GM18508 (cell line): Measurements from ENCODE around the gene ZCCHC17.

Experiments
- ATAC-seq: cut with Tn5 transposase; IDR thresholded peaks from one replicate; pipeline ENCODE4 v1.9.1; 2021; ENCODE audit warnings: moderate number of reproducible peaks; ENCODE audit not compliant: insufficient read depth, unreplicated experiment

ZCCHC17 gene

DNA sequence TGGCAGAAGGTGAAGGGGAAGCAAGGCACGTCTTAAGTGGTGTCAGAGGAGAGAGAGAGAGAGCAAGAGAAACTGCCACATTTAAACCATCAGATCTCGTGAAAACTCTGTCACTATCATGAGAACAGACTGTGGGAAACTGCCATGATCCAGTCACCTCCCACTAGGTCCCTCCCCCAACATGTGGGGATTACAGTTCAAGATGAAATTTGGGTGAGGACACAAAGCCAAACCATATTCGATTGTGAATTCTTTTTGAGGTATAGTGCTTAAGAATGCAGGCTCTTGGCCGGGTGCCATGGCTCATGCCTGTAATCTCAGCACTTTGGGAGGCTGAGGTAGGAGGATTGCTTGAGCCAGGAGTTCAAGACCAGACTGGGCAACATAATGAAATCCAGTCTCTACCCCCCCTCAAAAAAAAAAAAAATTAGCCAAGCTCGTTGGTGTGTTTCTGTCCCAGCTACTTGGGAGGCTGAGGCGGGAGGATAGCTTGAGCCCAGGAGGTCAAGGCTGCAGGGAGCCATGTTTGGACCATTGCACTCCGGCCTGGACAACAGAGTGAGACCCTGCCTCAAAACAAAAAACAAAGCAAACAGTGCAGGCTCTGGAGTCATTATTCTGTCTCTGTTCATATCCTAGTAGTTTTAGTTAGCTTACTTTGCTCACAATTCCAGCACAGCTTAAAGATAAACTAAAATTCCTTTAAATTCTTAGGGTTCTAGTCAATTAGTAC lies 6.0 kb downstream of the ZCCHC17 start:
- ATAC-seq = no peak

DNA sequence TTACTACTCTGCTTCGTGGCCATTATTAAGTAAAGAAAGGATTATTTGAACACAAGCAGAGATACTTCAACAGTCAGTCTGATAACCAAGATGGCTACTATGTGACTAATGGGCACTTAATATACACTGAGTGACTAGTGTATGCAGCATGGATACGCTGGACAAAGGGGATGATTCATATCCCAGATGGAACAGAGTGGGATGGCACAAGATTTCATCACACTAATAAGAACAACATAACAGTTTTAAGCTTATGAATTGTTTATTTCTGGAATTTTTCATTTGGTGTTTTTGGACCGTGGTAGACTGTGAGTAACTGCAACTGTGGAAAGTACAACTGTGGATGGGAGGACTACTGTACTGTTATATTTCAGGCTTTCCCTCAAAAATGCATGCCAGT lies 9.4 kb downstream of the ZCCHC17 start:
- no peak for ATAC-seq

DNA sequence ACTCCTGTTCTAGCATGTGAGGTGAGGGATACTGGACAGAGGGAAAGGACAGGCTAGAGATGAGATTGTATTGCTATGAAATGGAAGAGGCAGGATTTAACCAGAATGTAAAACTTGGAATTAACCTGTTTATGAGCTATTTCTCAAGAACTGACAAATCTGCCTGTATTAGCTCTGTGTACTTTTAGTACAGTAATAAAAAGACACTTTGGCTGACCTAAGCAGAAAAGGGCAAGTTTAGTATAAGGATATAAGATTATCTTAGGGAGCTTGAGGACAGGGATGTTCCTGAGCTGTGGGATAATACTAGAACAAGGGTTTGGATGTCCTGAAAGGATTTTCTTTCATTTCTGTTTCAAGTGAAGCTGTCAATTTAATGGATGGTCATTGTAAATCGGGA lies 11.2 kb downstream of the ZCCHC17 start:
- ATAC-seq = no peak

- ATAC-seq = no peak
Measured at GRCh38 chr1:31310198-31310597, 13.4 kb downstream of the ZCCHC17 start.

DNA sequence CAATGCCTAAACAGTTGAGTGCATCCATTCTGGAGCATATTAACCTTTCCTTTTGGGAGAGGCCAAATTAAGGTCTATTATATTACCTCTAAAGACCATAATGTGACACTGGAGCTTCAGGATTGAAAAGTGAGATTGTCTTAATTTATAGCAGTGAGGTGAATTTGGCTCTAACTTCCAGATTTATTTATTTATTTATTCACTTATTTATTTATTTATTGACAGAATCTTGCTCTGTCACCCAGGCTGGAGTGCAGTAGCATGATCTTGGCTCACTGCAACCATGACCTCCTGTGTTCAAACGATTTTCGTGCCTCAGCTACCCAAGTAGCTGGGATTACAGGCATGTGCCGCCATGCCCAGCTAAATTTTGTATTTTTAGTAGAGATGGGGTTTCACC lies 19.1 kb downstream of the ZCCHC17 start:
- no peak for ATAC-seq

- ATAC-seq = no peak
Measured at GRCh38 chr1:31318146-31318545, 21.3 kb downstream of the ZCCHC17 start.

GRCh38 chr1:31324093-31324492 lies 27.3 kb downstream of the ZCCHC17 start:
- no peak for ATAC-seq

DNA sequence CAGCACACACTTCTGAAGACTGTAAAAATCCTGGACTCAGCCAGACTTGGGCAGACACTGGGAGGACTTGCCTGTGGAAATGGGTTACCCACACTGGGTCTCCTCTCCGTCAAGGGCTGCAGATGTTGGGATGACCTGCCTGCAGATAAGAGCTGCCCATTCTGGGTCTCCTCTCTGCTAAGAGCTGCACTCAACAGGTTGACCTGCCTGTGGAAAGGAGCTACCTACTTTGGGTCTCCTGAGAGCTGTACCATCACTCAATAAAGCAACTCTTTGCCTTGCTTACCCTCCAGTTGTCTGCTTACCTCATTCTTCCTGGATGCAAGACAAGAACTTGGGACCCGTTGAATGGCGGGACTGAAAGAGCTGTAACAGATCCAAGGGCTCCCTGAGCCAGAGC lies 28.2 kb downstream of the ZCCHC17 start:
- ATAC-seq = no peak

DNA sequence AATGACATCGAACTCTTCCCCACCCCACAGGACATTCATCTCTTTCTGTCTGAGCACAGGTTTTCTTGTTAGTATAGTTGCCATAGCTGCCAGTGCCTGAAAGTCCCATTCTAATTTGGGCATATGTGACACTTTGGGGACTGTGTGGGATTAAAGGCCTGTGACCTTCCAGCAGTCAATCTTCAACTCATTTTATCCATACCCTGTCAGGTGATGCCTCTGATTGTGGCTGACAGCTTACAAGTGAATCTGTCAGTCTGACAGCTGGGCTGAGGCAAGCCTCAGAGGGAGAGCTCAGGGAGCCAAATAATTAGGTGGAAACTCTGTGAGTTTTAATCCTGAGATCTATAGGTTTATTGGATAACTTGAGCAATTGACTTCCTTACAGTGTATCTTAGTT lies 29.6 kb downstream of the ZCCHC17 start:
- no peak for ATAC-seq

DNA sequence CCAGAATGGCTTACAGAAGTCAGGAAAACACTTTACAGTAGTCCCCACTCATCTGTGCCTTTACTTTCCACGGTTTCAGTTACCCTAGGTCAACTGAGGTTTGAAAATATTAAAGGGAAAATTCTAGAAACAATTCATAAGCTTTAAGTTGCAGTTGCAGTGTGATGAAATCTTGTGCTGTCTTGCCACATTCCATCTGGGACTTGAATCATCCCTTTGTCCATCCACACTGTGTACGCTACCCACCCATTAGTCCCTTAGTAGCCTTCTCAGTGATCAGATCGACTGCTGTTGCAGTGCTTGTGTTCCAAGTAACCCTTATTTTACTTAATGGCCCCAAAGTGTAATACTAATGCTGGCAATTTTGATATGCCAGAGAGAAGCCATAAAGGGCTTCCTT lies 30.5 kb downstream of the ZCCHC17 start:
- no peak for ATAC-seq

DNA sequence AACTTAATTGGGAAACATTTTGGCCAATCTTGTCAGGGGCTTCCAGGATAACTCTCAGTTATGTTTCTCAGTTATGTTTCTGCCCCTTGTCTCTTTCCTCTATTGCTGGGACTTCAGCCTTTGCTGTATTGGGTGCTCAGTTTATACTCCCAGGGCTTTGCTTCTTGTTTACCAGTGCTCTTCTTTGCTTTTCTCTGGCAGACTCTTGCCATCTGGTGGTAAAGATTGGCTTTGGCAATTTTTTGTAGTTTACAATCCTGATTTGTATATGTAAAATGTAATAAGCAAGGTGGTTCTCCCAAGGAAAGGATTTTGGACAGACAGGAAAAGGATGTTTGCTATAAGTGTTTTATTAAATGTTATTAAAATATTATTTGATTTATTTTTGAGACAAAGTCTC lies 38.2 kb downstream of the ZCCHC17 start:
- ATAC-seq = no peak

GRCh38 chr1:31336687-31337467 lies 40.0 kb downstream of the ZCCHC17 start:
- no peak for ATAC-seq

GRCh38 chr1:31344503-31344902 lies 47.7 kb downstream of the ZCCHC17 start:
- ATAC-seq = no peak

GRCh38 chr1:31345635-31346034 lies 48.8 kb downstream of the ZCCHC17 start:
- ATAC-seq = no peak

DNA sequence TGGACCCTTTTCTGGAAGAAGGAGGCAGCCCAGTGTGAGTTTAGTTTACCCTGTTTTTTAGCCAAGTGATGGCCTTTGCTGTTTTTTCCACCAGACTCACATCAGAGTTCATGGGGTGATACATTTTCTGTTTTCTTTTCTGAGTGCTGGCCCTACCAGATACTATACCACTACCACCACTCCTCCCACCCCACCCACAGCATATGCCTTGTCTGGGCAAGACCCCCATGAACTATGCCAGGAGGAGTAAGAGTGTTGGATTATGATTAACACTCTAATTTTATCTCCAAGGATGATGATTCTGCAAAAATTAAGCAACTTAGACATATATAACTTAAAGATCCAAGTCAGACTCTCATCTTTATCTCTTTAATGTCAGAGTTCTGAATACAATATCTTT lies 50.0 kb downstream of the ZCCHC17 start:
- no peak for ATAC-seq

DNA sequence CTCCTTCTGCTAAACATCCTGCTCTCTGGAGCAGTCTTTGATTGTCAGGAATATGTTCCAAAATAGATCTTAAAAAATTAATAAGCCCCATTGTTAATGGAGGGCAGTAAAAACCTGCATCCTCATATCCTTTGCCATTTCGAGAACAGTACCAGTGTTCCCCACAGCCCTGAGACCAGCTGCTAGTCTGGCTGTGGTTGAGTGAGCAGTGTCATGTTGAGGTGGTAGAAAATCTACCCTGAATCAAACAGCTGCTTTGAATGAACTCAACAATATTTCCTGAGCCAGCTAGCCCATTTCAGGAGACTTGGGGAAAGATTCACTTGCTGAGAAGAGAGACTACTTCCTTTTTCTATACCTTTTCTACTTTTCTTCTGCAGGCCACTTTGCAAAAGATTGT lies 51.6 kb downstream of the ZCCHC17 start:
- ATAC-seq = no peak

DNA sequence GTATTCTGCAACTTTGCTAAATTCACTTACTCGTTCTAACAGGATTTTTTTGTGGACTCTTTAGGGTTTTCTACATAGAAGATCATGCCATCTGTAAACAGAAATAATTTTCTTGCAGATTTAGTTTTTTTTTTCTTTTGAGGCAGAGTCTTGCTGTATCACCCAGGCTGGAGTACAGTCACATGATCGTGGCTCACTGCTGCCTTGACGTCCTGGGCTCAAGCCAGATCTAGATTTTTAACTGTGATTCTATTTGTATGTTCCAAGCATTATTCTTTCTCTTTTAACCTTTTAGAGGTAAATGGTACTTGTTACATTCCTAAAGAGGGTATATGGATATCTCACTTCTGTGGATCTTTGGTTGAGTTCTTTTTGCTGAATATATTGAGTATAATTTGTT lies 57.5 kb downstream of the ZCCHC17 start:
- no peak for ATAC-seq

DNA sequence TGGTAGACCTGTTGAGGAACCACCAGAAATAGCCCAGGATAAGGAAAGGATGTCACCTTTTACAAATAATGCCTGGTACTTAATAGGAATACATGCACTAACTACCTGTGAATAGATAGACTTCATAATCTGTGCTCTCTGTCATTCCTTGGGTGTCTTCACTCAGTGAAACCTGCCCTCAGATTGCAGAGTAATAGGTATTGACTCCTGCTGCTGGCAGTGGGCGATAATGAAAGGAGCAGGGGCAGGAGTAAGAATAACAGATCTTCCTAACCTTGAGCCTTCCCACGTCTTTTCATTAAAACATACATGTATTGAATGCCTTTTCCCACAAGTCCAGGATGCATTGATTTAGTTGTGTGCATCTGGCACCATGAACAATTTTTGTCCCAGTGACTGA lies 59.6 kb downstream of the ZCCHC17 start:
- ATAC-seq = no peak

DNA sequence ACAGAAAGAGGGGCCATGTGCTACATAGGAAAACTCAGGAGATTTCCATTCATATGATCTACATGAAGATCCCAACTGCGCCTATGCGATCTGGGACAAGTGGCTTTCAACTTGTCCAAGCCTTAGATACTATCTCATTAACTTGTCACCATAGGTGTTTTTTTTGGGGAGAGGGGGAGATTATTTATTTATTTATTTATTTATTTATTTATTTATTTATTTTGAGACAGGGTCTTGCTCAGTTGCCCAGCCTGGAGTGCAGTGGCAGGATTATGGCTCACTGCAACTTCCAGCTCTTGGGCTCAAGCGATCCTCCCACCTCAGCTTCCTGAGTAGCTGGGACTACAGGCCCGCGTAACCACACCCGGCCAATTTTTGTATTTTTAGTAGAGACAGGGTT lies 64.8 kb downstream of the ZCCHC17 start:
- no peak for ATAC-seq

DNA sequence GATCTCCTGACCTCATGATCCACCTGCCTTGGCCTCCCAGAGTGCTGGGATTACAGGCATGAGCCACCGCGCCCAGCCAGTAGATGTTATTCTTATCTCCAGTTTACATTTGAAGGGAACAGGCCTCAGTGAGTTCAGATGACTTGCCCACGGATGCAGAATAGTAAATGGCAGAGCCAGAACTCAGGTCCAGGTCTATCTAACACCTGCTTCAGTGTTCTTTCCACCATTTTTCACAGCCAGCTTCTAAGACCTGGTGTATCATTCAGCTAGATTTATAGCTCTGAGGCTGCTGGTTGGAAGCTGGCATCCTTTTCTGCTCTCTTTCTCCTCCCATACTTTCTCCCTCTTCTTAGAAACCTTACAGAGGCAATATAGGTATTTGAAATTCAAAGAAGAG lies 65.2 kb downstream of the ZCCHC17 start:
- ATAC-seq = no peak

- ATAC-seq = no peak
Measured at GRCh38 chr1:31364561-31365250, 67.9 kb downstream of the ZCCHC17 start.
